Fibroblast of skin of back (primary cell): Measurements from ENCODE around the gene KLK10.
"Not testable (repeated sequence)": the region's sequence is repeated elsewhere in the genome, so short reads cannot be mapped to it uniquely, and the experiment has no call there.

Source experiments
- DNase-seq: peaks from one replicate; pipeline ENCODE4 v3.0.0-alpha.2; 2013

The KLK10 gene

DNA sequence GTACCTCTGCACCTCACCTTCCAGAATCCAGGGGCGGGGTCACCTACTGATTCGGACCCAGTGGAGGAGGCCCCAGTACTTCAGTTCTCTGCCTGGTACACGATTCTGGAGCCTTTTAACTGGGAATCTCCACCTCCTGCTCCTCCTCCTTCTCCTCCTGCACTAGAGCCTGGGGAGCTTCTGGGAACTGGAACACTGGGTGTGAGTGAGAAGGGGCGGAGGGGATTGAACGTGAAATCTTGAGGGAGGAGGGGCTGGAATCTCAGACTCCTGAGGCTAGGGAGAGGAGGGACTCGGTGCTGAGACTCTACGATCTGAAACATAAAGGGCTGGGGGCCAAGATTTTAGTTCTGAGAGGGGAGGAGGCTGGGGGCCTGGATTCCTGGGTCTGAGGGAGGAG is 18.0 kb downstream of the KLK10 start, which contains the start of gene KLK8:
TSS of gene KLK8 (minus strand) at position 90 of the 400 bp plus-strand sequence. CDS start 437 bp downstream, outside the sequence.
- DNase-seq = no peak

DNA sequence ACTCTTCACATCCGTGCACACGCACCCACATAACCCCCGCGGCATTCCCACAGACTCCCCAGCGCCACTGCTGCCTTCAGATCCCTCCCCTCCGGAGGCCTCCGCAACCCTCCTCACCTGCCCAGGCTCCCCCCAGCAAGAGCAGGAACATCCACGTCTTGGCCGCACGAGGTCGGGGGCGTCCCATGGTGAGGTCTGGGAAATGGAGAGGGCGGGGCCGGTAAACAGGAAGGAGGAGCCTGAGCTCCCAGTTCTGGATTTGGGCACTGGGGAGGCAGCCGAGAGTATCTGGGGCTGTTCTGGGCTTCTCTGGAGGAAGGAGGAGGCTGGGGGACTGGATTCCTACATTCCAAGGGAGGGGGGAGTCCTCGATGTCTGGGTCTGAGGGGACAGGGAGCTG is 18.5 kb downstream of the KLK10 start:
- no peak for DNase-seq

DNA sequence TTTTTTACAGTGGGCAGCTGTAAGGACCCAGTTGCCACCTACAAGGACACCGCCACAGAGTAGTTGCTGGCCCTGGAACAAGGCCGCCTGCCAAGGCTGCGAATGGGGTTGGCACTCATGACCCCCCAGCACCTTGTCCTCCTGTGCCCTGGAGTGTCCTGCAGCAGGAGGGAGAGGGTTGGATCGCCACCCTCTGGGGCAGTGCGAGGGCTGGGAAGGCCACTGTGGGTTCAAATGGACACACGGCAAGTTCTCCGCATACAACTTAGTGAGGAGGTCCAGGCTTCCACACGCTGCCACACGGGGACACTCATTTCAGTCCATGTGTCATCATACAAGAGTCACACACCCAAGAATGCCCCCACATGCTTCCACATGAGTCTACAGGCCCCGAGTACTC is 19.1 kb downstream of the KLK10 start:
- DNase-seq = no peak

DNA sequence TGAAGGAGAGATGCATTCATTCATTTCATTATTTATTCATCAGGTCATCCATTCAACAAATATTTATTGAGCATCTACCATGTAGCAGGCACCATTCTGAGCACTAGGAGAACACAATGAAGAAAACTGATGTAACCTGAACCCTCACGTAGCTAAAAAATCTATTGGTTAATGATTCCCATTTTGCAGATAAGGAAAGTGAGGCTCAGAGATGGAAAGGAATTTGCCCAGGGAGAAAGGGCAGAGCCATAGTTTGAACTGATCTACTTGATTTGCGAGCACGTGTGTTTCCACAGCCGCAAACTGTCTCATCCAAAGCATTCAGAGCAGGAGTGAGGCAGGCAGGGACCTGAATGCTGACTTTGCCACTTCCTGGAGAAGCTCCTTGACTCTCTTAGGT is 20.8 kb downstream of the KLK10 start:
- no peak for DNase-seq

DNA sequence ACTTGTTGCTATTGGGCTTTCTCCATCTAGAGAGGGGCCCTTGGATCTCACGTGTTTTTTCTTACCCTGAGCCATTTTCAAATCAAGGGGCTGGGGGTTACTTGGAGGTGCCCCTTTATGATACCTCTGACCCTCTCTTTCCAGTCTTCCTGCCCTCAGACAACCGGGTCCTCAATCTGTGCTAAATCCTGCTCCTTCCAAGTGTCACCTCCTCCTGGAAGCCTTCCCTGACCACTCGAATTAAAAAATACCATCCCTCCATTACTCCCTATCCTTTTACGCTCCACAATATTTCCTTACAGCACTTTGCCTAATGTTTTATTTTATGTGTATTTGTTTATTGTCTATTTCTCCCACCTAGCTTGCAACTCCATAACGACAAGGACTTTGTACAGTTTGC is 21.4 kb downstream of the KLK10 start:
- no peak for DNase-seq

DNA sequence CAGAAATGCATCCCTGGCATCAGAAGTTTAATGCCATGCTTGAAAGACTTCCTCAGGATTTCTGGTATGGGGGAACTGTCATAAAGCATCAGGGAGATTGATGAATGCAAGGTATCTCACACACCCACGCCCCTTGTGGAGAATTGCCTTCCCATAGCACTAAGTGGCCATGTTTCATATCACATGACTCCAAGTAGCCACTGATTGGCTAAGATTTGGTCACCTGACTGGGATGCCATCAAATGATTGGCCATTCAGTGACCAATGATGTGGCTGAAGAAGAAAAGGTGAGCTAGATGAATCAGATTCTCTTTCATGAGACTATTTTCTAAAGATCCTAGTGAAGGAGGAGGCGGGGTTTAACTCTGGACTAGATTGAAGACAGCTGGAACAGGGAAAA is 25.4 kb downstream of the KLK10 start:
- no peak for DNase-seq

DNA sequence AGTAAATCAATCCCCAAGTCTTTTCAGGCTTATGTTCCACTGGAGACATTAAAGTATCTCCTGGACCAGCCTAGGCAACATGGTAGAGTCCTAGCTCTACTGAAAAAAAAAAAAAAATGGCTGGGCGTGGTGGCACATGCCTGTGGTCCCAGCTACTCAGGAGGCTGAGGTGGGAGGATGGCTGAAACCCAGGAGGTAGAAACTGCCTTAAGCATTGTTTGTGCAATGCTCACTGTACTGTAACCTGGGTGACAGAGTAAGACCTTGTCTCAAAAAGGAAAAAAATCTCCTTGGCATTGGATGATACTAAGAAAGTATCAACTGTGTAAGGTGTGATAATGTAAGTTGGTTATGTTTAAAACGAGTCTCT is 26.9 kb downstream of the KLK10 start:
- no peak for DNase-seq

DNA sequence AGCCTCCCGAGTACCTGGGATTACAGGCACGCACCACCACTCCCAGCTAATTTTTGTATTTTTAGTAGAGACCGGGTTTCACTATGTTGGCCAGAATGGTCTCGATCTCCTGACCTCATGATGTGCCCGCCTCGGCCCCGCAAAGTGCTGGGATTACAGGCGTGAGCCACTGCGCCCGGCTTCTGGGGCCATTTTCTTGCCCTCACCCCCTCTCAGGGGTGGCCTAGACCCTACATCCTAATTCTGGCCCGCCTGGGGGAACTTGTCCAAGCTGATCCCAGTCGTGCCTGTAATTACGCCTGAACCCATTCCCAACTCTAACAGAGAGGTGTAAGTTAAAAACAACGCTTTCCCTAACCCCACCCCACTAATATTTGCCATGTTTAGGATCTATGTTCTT is 35.1 kb downstream of the KLK10 start:
- DNase-seq = not testable (repeated sequence)

DNA sequence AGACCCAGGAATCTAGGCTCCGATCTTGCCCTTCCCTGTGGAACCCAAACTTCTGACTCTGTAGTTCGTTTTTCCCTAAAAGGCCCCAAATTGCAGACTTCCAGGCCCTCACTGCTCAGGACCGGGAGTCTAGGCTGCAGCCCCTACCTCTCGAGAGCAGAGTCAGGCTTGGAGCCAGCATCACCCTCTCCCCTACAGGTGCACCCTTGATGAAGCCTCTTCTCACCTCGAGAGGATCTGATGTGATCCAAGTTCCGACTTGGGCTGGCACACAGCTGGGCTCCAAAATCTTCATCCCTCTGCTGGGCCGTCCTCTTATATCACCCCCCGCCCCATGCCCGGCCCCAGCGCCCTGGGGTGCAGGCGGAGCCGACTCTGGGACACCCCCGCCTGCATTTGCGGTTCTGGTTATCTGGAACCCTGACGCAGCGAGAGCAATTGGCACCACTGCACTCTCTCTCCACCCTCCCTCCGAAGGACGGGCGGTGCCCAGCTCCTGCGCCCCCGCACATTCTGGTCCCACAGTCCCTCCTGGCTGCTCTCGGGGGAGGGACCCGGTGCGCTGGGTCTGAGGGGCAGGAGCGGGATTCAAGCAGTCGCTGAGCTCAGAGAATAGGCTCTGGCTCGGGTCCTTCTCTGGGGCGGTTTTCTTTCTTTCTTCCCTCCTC is 35.8 kb downstream of the KLK10 start, which contains the start of gene KLK7:
TSS of gene KLK7 (minus strand) at position 293 of the 668 bp plus-strand sequence. CDS start 1,518 bp downstream, outside the sequence.
- DNase-seq = no peak

DNA sequence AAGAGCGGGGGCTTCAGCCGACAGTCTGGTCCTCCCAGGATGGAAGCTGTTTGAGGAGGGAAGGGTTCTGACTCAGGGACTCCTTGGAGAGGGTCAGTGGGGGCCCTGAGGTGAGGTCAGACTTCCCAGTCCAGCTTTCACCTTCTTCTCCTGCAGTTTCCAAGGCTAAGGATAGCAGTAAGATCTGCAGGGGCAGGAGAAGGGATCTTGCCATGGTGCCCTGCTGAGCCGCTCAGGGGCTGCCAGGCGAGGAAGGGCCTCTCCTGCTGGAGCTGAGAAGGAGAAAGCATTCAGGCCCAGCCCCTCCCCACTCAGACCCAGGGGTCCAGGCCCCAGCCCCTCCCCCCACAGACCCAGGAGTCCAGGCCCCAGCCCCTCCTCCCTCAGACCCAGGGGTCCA is 37.3 kb downstream of the KLK10 start:
- no peak for DNase-seq

DNA sequence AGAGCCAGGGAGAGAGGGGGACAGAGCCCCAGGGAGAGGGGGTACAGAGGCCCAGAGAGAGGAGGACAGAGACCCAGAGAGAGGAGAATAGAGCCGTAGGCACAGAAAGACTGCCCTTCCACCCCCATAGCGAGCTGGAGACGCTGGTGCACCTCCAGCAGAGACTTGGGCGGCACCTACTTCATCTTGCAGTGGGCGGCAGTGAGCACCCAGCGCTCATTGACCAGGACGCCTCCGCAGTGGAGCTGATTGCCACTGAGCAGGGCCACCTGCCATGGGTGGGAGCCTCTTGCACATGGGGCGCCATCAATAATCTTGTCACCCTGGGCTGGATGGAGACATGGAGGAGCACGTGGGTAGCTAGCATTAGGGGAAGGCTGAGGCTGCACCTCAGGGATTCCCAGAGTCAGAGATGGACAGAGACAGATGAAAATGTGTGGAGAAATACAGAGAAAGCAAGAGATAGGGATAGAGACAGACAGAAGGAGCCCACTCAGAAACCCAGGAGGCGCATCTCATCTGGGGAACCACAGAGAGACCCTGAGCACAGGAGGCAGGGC is 37.8 kb downstream of the KLK10 start:
- no peak for DNase-seq

DNA sequence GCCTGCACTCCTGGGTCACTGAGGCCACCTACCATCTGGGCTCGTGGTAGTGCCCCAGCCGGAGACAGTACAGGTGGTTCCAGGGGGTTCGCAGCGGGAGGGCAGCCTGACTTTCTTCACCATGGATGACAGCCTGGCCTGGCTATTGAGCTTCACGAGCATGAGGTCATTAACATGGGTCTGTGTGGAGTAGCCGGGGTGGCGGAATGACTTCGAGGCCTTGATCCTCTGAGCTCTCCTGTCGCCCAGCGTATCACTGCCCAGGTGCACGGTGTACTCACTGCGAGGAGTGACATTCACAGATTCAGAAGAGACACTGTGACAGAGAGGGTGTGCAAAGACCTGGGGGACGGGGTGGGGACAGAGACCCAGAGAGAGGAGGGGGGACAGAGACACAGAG is 39.3 kb downstream of the KLK10 start:
- no peak for DNase-seq

DNA sequence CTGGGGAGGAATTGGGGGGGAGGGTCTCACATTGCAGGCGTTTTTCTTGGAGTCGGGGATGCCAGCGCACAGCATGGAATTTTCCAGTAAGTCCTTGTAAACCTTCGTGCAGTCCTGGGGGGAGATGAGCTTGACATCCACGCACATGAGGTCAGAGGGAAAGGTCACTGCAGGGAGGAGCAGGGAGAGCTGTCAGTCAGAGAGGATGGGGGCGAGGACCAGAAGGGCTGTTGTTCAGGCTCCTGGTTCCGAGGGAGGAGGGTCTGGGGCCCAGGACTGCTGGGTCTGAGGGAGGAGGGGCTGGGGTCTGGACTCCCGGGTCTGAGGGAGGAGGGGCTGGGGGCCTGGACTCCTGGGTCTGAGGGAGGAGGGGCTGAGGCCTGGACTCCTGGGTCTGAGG is 39.8 kb downstream of the KLK10 start:
- DNase-seq = no peak

DNA sequence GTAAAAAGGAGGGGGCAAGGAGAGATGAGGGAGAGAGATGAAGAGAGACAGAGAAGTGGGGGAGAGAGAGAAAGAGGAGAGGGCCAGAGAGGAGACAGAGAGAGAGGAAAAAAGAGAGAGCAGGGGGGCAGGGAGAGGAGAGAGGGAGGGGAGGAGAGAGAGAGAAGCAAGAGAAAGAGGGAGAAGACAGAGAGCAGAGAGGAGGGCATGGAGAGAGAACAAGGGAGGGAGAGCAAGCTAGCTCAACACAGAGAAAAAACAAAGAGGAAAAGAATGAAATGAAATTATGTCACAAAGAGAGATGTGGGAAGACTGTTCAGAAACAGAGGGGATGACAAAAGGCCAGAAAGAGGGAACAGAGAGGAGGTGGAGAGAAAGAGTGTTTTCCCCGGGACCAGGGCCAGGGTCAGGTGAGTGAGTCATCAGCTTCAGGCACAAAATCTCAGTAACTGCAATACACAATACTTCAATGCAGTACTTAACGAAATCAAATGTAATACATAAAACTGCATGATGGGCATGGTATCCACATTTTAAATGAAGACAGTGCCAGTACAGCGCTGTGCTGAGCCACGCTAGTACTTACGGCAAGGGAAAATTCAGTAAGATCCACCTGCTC is 40.6 kb downstream of the KLK10 start:
- no peak for DNase-seq

DNA sequence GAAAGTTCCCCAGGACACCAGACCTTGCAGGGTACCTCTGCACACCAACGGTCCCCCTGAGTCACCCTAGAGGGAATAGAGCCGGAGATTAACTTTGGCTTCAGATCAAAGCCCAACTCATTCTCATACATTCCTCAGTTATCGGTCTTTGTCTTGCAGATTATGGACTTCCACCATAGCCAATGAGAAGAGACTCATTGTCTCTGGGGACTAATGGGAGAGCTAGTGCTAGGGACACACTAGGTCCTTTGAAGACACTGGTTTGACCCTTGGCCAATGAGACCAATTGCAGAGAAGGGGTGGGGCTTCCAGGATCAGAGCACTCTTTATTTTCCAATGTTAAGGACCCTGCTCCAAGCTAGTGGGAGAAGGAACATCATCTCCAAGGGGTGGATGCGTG is 41.9 kb downstream of the KLK10 start:
- no peak for DNase-seq

DNA sequence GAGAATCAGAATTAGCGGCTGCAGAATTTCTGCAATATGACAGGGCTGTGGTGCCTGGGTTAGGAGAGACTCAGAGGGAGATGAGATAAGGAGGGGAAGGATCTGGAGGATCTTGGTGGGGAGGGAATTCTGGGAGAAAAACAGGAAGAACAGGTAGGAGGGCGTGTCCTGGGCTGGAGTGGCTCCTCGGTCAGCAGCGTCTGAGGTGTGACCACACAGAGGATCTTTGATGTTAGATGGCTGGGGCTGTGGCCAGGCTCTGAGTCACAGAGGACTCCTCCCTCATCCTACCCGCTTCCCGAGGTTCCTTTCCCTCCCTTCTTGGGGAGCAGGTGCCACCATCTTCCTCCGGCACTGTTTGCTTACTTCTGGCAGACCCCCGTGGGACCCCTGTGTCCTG is 43.7 kb downstream of the KLK10 start:
- DNase-seq = no peak

DNA sequence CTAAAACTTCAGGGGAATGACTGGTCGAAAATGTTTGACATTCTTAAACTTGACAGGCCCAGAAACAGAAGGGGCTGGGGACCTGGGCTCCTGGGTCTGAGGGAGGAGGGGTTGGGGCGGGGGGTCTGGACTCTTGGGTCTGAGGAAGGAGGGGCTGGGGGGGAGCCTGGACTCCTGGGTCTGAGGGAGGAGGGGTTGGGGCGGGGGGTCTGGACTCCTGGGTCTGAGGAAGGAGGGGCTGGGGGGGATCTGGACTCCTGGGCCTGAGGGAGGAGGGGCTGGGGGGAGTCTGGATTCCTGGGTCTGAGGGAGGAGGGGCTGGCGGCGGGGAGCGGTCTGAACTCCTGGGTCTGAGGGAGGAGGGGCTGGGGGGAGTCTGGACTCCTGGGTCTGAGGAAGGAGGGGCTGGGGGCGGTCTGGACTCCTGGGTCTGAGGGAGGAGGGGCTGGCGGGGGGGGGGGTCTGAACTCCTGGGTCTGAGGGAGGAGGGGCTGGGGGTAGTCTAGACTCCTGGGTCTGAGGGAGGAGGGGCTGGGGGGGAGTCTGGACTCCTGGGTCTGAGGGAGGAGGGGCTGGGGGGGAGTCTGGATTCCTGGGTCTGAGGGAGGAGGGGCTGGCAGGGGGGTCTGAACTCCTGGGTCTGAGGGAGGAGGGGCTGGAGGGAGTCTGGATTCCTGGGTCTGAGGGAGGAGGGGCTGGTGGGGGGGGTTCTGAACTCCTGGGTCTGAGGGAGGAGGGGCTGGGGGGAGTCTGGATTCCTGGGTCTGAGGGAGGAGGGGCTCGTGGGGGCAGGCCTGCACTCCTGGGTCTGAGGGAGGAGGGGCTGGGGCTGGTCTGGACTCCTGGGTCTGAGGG is 44.6 kb downstream of the KLK10 start:
- DNase-seq = no peak

DNA sequence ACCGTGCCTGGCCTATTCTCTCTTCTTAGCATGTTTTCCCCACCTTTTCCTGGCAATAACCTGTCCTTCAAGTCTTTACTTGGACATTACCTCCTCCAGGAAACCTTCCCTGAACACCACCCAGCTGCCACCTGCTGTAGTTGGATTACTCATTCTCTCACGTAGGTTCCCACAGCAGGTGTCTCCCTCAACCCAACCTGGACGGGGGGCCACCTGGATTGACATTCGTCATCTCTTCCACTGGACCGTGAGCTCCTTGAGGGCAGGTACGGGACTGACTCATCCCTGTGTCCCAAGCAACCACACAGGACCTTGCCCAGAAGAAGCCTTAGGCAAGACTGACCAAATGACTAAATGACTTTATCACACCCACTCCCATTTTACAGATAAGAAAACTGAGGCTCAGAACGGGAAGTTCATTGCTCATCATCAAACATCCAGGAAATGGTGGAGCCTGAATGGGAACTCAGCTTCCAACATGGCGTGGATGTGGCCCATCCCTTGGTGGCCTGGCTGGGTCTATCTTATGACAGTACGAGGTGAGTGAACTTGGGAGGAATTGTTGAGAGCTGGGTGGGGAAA is 46.6 kb downstream of the KLK10 start:
- DNase-seq = no peak

DNA sequence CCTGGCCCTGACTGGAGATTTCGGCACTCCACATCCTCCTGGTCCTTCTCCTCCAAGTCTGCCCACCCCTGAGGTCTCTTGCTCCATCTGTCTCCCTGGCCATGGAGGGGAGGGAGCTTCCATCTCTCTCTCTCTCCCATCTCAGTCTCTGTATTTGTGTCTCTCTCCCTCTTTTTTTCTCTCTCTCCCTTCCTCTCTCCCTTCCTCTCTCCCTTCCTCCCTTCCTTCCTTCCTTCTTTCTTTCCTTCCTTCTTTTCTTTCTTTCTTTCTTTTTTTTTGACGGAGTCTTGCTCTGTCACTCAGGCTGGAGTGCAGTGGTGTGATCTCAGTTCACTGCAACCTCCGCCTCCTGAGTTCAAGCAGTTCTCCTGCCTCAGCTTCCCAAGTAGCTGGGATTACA is 49.7 kb downstream of the KLK10 start:
- DNase-seq = not testable (repeated sequence)

DNA sequence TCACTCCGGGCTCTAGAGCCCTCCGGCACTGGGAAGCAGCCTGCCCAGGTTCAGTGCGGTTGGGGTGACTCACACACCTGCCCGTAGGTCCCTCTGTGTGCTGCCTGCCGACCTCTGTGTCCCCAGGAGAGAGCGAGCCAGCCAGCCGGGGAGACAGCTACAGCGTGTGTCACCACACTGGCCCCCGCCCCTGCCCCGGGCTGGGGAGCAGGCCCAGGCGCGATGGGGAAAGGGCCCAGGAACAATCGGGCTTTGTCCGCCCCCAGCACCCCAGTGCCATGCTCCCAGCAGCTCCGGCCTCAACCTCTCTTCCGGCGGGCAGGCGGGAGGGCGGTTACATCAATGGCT is 50.1 kb downstream of the KLK10 start, which contains the start of gene KLK6:
TSS of gene KLK6 (minus strand) at position 179 of the 348 bp plus-strand sequence. CDS start 1,487 bp downstream, outside the sequence.
- no peak for DNase-seq

DNA sequence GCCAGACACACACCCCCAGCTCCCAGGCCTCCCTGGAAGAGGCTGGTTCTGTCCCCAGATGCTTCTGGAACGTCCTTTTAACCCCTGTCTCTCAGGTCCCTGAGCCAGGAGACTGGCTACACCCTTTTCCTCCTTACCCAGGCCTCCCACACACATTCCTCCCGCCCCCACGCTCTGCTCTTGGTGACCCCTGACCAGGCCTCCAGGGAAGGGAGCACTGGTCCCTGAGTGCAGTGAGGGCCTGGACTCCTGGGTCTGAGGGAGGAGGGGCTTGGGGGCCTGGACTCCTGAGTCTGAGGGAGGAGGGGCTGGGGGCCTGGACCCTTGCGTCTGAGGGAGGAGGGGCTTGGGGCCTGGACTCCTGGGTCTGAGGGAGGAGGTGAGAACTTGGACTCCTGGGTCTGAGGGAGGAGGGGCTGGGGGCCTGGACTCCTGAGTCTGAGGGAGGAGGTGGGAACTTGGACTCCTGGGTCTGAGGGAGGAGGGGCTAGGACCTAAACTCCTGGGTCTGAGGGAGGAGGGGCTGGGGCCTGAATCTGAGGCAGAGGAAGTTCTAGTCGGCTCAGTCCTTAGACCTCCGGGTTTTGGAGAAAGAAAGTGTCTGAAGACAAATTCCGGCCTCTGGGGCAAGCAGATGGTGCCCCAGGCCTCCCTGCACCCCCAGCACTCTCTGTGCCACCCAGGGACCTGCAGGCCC is 50.6 kb downstream of the KLK10 start:
- DNase-seq = no peak
